Stimulated activated CD4-positive, alpha-beta T cell treated with anti-CD3 and anti-CD28 coated beads, Interleukin-4, amount 100 ng/mL, for 4 hours (primary cell): ENCODE measurements around the gene SFXN5.

Experiments used
- DNase-seq, 2 experiments: peaks; one replicate each; pipeline ENCODE4 v3.0.0-alpha.2; 2020

The SFXN5 gene

DNA sequence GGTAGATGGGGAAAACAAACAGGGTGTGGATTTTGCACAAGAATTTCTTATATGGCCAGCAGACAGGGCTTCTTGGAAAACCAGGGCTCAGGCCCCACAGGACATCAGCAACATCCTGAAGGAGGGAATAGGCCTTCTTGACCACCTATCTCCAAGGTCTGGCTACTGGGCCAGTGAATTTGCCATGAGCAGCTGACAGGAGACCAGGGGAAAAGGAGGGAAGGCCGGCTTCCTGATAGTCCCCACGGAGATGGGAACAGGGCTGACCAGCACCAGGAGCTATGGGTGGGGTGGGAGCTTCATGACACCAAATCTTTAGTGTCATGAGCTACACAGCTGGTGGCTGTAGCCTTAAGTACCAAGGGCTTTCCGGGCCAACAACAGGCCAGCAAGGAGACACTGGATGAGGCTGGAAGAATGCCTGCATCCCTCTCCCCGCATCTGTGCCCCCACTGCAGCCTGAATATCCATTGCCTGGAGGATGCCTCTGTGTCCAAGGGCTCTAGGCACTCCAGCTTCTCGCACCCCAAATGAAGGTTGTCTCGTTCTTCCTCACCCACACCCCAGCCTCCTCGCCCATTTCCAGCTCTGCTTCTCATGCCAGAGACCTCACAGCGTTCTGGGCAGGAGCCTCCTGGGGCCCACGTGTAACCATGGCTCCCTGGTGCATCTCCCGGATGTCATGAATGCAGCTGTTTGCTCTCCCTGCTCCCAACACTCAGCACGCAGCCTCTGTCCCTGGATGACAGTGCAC is 79.4 kb downstream of the SFXN5 start:
- no peak for DNase-seq

DNA sequence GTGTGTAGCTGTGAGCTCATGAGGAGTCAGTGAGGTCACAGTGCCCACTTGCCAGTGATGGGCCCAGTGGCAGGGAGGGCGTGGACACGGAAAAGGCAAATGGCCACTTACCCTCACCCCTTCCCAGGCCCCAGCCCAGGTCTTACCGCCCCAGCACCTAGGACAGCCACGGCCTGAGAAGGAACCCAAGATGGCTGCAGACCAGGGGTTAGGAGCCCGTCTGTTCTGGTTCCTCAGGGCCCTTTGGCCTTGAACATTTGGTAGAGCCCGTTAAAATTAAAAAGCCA is 80.1 kb downstream of the SFXN5 start:
- DNase-seq, result no peak

DNA sequence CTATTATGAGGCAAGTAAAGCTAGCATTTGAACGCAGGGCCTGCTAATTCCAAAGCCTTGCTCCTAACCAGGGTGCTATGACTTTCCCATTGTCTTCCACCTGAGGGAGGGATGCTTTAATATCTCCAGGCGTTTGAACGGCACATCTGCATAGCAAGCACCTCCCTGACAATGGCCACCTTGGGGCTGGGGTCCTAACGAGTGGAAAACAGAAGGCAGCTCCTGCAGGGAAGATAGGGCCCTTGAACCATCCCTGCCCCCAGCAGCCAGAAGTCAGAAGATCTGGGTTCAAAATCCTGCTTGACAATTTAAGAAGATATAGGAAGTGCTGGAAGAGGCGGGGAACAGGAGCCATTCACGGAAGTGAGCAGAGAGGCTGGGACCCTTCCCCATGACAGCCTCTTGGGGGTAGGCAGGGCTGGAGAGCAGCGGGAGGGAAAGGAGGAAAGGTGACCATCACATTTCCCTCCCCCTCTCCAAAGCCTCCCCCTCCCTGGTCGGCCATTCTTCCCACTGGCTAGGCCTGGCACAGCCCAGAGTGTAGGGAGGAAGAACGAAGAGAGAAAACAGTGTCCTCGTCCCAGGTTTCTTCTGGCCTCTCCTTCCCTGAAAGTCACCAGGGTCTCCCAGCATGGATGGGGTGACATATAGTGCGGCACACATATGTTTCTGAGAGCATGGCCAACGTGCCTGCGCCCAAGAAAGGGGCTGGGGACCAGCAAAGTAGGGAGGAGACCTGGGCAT is 80.6 kb downstream of the SFXN5 start:
- no peak for DNase-seq

DNA sequence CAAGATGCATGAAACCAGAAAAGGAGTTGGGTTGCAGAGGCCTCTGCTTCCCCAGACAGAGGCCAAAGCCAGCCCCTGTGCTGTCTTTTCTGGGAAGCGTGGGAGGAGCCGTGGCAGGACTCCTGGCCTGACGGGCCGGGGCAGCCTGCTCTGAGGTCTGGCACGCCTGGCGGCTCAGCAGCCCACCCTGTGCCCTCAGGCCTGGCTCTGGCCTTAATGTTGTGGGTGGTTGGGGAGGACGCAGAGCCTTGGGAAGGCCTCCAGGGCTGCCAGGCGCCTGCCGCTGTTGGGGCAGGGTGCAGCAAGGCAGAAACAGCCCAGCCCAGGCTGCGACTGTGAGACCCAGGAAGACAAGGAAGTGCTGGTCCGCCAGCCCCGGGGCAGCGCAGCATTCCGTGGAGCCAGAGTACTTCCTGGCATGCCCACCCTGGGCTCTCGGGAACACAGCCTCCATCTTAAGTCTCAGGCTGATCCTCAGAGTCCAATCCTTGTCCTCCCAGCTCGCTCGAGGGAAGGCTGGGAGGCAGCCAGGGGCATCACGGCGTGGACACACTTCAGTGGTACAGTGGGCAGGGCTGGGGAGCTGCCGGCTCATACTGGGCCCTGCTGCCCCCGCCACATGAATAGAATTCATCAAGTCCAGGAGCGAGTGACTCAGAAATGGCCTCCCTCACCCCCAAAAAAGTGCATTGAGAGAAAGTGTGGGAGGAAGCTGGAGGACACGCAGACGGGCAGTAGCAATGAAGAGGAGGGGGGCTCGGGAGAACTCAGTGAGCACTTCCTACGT is 81.5 kb downstream of the SFXN5 start:
- no peak for DNase-seq

DNA sequence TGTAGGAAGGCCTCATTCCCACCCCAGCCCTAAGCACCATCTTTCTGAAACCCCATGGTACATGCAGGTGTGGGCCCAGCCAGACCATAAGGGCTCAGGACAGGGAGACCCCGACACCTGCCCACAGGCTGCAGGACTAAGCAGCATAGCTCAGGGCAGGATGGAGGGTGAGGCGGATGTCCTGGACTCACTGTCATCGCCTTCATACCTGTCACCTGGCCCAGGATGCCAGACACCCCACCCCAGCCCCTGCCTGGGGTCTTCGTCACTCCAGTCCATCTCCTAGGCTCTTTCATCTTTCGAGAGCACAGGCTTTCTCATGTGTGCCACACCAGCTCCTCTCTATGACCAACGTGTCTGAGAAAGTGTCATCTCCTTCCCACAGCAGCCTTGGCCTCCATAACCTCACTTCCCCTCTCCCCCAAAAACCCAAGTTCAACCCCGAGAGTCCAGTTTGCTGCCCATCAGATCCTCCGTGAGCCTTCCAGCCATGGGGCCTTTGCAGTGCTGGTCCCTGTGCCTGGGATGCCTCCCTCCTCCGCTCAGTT is 82.7 kb downstream of the SFXN5 start:
- no peak for DNase-seq

DNA sequence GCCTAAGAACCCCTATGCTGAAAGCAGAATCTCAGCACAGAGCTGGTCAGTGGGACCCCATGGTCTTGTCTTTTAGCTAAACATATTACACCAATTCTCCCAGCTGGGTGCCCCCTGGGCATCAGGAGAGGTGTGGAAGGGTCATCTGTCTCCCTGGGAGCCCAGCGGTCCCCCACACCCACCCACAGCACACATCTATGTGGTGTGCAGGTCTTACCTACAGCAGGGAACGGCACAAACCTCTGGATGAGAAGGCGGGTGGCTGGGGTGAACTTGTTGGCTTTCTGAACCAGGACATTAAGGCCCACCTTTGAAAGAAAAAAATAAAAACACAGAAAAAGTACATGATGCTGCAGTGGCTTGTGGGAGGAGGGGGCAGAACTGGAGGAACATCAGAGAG is 83.5 kb downstream of the SFXN5 start:
- no peak for DNase-seq

DNA sequence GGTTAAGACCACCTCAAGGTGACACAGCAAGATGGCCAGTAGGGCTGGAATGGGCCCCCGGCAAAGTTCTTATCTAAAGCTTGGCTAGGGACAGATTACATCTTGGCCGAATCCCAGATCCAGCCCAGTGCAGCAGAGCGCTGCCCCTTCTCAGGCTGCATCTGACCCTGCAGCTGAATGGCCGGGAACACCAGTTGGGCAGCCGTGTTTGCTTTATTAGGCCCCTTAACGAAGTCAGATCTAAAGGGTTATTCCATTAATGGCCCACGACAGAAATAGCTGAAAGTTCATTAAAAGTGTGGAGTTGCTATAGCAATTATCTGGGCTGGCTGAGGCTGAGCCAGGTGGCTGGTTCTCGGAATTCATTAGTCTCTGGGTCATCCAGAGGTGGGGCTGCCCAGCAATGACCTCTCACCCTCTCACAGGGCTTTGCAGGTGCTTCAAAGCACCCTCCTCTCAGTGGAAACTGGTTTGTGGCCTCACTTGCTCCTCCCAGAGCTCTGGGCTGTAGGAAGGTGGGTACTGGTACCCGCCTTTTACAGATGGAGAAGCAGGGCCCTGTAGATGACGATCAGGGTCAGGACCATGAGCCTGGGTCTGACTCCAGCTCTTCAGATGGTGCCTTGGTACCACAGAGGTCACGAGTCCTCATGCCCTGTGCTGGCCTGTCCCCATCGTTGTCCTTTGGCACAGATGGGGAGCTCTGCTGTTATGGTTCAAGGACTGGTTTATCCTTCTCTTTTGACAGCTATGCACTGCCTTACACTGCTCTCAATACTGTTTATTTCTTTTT is 85.4 kb downstream of the SFXN5 start:
- DNase-seq, result no peak

DNA sequence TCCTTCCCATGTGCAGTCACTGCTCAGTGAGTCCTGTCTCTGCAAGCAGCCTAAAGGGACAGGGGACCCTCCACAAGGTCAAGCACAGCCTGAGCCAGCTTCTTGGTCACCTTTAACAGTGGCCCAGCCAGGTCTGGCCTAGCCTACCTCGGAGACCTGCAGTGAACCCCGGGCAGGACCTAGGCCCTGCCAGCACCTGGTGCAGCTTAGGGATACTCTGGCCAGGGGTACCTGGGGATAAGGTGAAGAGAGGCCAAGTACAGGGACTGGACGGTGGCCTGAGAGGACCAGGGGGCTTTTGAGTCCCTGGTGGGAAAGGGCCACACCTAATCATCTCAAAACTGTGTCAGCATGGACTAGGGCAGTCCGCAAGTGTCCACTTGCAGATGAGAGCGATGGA is 86.4 kb downstream of the SFXN5 start:
- DNase-seq, result no peak

DNA sequence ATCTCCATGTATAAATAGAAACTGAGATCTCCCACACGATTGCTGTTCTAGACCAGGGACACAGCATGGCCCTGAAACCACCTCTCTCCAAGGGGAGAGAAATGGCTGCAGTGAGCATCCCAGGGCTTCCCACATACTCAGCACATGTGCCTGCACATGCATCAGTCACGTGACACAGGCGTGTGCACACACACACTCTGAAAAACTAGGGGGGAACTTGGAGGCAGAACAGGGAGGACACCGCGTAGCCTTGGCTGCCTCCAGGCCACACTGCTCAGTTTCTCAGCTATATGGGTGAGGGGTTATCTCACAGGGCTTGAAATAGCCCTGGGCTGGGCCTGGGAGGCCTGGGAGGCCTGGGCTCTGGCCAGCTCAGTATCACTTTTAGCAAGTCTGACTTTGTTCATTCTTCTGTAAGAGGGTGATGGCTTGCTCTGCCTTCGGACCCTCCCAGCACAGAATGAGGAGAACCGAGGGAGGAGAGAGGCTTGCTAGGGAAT is 87.3 kb downstream of the SFXN5 start:
- DNase-seq, result no peak

DNA sequence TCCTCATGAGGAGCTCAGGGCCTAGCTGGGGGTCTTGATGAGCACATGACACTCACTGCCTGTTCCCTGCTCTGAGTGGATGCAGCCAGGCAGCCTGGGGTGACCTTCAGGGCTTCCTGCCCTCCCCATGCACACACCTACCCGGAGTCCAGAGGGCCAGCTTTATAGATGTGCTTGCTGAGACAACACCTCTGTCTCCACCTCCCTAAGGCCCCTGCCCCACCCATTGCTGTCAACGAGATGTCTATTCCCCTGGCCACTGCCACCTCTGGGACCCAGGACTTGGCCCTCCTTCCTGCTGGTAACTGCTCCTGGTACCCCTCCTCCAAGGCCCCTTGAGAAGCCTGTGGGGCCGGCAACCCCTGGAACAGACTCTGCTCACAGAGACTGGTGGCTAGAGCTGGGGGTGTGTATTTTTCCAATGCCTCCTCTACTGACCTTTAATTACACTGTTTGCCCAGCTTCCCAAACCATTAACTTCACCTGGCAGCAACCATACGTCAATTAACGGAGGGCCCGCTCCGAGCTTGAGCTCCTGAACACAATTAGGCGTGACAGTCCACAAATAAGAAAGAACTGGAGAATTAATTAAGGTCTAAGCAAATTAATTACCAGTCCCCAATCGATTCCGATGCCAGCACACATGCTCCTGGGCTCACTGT is 87.9 kb downstream of the SFXN5 start:
- no peak for DNase-seq

DNA sequence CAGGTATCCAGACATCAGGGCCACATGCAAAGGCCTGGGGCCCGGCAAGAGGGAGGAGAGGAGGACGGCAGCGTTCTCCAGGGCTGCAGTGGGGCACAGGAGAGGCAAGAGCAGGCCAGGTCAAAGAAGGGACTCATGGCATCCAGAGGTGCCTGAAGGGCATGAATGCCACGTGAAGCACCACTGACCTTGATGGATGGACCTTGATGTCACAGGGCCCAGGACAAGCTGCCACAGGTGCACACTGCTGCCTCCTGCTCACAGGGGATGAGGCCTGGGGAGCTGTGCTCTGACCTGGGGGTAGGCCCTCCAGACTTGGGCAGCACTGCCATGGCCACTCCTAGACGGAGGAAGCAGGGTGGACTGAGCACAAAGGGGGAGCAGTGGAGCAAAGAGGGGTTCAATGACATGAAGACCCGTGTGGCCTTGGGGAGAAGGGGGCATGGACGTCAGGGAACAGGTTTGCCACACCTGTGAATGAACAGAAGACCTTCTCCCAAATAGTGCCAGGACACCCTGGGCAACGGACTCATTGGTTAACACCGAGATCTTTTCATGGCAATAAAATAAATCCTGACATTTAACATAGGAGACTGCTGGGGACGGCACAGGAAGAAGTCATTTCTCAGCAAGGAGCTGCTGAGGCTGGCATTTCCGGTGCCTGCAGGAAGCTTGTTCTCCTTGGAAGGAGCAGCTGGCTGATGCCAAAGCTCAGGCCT is 88.6 kb downstream of the SFXN5 start:
- no peak for DNase-seq

DNA sequence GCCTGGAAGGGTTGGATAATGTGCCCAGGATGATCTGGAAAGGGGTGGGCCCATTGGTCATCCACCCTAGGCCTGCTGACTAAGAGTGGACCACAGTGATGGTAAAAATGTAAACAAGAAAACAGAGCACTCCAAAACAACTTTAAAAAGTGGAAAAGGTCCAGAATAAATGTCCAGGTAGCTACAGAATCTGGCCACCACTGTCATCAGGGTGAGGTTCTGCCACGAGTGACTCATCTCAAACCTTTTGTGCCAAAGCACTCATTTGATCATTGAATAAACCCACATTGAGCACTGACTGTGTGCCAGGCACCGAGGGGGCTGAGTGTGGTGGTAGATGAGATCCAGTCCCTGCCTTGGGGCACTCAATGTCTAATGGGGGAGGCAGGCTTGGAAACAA is 89.3 kb downstream of the SFXN5 start:
- no peak for DNase-seq

DNA sequence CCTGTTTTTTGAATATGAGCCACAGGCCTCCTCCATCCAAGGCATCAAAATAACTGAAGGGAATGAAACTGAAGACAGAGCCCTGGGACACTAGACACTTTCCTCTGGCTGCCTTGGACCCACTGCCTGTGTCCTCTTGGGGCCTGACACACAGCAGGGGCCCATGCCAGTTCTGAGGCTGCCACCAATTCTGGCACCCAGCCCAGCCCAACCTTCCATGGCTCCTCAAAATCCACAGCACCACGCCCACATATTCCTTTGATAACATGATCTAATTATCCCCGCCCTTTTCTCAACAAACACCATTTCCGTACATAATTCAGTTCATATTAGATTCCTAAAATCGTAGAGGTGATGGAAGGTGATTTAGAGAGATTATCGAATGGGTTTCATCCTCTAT is 90.0 kb downstream of the SFXN5 start:
- DNase-seq, result no peak

DNA sequence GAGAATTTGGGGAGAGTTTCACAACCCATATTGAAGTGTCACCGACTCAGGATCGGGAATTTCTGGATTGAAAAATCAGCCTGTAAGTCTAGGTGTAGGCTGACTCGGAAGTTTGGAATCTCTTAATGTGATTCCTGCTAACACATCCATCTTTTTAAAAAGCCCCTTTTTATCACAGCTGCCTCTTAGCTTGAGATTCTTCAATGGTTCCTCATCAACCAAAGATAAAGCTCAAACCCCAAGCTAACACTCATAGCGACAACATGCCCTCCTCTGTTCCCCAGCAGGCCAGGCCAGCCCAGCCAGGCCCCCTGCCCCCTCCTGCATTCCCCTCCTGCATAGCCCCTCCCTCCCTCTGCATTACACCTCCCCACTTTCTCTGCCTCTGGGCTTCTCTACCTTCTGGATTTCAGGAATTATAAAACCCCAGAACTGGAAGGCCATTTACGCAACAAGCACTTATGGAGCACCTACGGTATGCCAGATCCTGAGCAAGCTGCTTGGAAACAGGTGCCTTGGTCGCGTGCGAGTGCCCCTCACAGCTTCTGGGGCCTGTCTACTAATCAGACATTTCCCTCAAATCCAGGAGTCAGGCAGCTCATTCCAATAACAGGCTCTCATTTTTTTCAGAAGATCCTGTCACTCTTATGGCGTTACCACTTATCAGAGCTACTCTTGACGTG is 90.8 kb downstream of the SFXN5 start:
- no peak for DNase-seq

DNA sequence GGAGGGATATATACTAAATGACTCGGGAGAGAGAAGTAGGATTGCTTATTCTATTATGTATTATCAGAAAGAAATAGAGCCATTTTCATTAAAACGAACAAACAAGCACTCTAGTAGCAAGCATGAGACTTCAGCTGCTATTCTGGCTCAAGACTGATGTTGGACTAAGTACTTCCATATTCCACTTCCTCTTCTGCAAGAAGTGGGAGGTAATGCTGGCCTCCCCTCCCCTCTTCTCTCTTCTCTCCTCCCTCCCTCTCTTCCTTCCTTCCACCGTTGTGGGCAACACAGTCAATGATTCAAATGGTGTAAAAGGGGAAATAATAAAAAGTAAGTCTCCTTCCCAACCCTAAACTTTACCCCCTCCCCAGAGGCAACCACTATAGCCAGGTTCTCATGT is 91.6 kb downstream of the SFXN5 start:
- no peak for DNase-seq

DNA sequence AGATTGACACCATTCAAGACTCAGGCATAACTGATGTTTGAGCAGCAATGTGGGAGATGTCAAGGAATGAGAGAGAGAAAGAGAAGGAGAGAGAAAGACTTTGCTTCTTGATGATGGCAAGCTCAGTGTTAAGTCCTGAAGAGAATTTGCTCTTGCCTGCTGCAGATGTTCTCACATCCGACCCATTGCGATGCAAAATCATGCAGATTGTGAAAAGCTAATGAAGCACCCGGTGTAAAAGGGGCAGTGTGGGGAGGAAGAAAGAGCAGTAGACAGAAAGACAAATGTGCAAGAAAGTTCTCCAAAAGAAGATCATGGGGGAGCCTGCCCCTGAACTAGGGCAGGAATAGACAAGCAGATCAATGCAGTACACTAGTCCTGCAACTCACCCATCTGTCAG is 96.5 kb downstream of the SFXN5 start:
- no peak for DNase-seq

DNA sequence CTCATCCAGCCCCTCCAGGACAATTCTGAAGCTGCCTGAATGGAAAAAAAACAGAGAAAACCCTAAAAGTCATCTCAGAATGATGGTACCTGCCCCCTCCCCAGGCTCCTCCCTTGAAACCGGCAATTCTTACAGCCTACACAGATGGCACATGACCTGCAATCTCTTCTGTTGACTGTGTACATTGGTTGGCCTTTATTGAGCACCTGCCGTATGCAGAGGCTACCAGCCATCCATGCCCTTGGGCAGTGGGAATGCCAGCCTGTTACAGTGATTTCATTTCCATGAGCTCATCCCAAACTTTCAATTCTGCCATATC is 97.1 kb downstream of the SFXN5 start:
- DNase-seq, result no peak

DNA sequence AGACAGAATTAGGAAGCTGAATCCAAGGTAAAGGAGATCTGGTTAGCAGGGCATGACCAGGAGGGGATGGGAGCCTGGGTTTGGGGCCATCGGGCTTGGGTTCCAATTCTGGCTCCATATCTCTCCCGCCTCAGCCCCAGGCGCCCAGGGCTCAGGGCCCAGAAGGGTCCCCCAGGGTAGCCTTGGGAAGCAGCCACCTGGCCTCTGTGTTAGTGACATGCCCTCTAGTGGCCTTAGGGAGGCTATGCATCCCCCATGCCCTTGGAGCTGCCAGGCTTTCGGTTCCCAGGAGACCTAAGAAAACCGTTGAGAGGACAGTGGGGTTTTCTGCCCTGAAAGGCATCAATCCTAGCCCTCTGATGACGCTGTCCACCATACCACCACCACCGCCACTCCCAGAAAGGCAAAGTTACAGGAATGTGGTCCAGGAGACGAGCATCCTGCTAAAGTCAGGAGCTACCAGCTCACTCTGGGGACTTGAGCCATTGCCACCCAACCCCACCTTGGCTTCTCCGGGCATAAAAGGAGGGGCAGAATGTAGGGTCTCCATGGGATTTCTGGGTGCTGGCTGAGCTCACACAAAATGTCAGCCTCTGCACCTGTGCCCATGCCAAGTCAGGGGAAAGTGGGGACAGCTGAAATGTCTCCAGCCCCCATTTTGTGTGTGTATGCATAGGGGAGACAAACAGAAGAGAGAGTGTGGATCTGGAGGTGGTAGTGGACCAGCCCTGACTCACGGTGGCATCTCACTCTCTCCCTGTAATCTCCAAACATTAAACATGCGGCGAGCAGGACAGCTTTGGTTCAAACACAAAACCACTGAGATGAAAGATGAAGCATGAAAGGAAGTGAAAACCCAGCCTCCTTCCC is 97.7 kb downstream of the SFXN5 start:
- peak; percentile 7 to 16 for DNase-seq

DNA sequence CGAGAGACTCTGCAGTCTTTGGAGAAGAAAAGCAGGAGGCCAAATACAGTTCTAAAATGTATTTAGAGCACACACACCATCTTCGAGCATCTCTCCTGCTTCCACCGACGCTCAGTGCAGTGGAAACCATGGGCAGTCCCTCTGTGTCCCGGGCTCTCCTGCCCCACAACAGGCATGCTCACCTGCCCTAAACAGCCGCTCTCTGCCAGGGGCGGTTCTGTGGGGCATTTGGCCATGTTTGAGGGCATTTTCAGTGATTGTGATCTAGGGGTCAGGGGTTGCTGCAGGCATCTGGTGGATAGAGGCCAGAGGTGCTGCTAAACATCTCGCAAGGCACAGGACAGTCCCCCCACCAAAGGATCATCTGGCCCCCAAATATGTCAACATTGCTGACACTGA is 98.4 kb downstream of the SFXN5 start:
- no peak for DNase-seq
